ENCODE data around the gene MCTP1. TPM values are rescaled to one million over a fixed set of nuclear protein-coding genes. Genes with fewer than 3 reads are reported as not detected.

Gene MCTP1
- total and polyA plus RNA-seq, 2 of the 13 experiments (the other 11 are each of a cell fraction or from before 2014, with no cell fraction given) = 0.15 to 0.48 TPM

DNA sequence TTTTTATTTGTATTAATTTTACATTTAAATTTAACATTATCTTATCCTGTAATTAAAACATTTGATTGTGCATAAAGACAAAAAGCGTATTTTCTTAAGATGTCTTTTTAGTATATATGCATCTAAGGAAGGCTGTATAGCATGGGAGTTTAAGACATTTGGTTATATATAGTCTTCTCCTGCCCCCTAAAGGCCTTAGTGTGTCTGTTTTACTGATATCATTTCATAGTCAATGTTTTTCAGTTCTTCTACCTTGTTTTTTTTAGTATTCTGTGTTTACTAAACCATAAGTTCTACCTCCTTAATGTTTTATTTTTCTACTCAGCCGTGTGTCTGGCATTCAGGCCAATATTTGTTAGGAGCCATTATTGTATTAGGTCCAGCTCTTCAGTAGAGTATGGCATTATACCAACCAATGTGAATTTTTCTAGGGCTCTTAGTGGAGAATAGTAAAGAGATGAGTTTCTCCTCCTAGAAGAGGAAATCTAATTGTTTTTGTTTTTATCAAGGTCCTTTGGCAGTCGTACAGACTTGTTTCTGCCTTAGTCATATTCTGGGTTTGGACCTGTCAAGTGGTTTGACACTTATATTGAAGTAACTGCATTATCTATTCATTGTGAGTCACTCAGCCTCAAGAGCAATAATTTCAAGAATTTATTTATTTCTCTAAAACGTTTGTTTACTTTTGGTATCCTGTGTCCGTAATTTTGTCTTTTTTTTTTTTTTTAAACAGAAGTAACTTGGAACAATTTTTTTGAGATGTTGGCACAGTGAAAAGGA, 591.7 kb downstream of the MCTP1 start:
- H3K9ac ChIP-seq (ENCODE audit: insufficient read depth, low read depth, low read length) = no peak overlapping the region
- TF ChIP-seq STAG1 (CRISPR knock-in tag; IDR thresholded peaks at IDR 0.05) = peak; percentile 58
- TF ChIP-seq, protein P1, sequence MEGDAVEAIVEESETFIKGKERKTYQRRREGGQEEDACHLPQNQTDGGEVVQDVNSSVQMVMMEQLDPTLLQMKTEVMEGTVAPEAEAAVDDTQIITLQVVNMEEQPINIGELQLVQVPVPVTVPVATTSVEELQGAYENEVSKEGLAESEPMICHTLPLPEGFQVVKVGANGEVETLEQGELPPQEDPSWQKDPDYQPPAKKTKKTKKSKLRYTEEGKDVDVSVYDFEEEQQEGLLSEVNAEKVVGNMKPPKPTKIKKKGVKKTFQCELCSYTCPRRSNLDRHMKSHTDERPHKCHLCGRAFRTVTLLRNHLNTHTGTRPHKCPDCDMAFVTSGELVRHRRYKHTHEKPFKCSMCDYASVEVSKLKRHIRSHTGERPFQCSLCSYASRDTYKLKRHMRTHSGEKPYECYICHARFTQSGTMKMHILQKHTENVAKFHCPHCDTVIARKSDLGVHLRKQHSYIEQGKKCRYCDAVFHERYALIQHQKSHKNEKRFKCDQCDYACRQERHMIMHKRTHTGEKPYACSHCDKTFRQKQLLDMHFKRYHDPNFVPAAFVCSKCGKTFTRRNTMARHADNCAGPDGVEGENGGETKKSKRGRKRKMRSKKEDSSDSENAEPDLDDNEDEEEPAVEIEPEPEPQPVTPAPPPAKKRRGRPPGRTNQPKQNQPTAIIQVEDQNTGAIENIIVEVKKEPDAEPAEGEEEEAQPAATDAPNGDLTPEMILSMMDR (CRISPR knock-in tag; IDR thresholded peaks at IDR 0.05) = peak; percentile 38
- no peak for TF ChIP-seq CHCHD3 (CRISPR knock-in tag; IDR thresholded peaks at IDR 0.05)
- TF ChIP-seq ZSCAN21 (CRISPR knock-in tag; IDR thresholded peaks at IDR 0.05; ENCODE audit: borderline replicate concordance) = no peak
- FAIRE-seq = no peak
- no peaks in the 10 kb centered on the region for H3K27me3 ChIP-seq (ENCODE audit: control insufficient read depth in 1 of 2, insufficient read depth in 2 of 2, low read length in 2 of 2)
- H3K79me2 ChIP-seq (ENCODE audit: insufficient read depth, low read length) = no peaks in the 10 kb centered on the region
- POLR2A ChIA-PET = no interaction called here
- no peak overlapping the region for H3K4me3 ChIP-seq (replicated peaks in 1 of 3; ENCODE audit: insufficient read depth in 1 of 3, low read depth in 2 of 3, low read length in 3 of 3)
- ATAC-seq = peak; percentile 69
- no peaks in the 10 kb centered on the region for H3K4me1 ChIP-seq (ENCODE audit: insufficient read depth, low read length)
- H3K36me3 ChIP-seq (replicated peaks in 1 of 2; ENCODE audit: control insufficient read depth in 1 of 2, insufficient read depth in 2 of 2, low read length in 2 of 2) = peaks cover 0 to 10% of the 10 kb centered on the region in 2 experiments; a peak in 3 of 5 replicates
- intact Hi-C loops (cut with micrococcal nuclease; ENCODE audit: unreplicated experiment) (loop anchor here (1.0 to 2.0 kb wide), 2 partner anchors 74 to 168 kb away; partner anchors contain the start of genes KIAA0825 and SLF1), in situ Hi-C loops (cut with HindIII; ENCODE audit: extremely low pct_ligation_motif_present, low pct_unique_long_range_greater_than_20kb) (no loop called here)
- CTCF ChIA-PET (ENCODE audit: low intra/inter-chr PET ratio, low total read pairs) = interaction anchor here (1.0 to 1.7 kb wide), 2 partner anchors 80 to 168 kb away, joined by 3 to 14 read pairs; no protein-coding TSS in a partner anchor
- BruUV-seq (replicated peaks) = no TSS peak
- H2AFZ ChIP-seq (ENCODE audit: low read length) = no peak overlapping the region
- H4K20me1 ChIP-seq (ENCODE audit: insufficient read depth, low read length) = no peaks in the 10 kb centered on the region
- H3K4me2 ChIP-seq (ENCODE audit: low read depth, low read length) = no peak overlapping the region
- peak; percentile 33 for DNase-seq (ENCODE audit: low spot score)
- WGBS (ENCODE audit: low lambda C conversion rate) = 82% methylated on average over 5 of the region's 5 CpGs
- no peaks in the 10 kb centered on the region for H3K9me3 ChIP-seq (ENCODE audit: low read length)
- no peak overlapping the region for H3K27ac ChIP-seq (ENCODE audit: extremely low read length, insufficient read depth, low read length)

DNA sequence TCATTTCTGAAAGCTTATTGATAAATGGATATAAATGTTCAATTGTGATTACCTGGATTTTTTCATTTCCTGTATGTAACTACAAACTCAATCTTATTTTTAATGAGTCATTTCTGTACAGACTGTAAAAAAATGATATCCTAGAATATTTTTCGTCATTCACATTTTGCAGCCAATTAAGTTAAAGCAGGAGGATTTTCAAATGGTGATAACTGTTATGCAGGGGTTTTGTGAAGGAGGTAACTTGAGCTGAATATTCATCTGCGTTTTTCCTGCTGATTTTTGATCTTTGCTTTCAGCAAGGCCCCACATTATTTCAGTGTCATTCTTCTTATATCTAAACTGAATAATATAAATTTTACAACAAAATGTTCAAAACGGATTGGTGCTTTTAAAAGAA, 592.3 kb downstream of the MCTP1 start:
- intact Hi-C loops (cut with micrococcal nuclease; ENCODE audit: unreplicated experiment) (loop anchor here (2.0 kb wide), 1 partner anchor 74 kb away; the partner anchor contains the start of genes KIAA0825 and SLF1), in situ Hi-C loops (cut with HindIII; ENCODE audit: extremely low pct_ligation_motif_present, low pct_unique_long_range_greater_than_20kb) (no loop called here)
- no peaks in the 10 kb centered on the region for H4K20me1 ChIP-seq (ENCODE audit: insufficient read depth, low read length)
- no peaks in the 10 kb centered on the region for H3K4me1 ChIP-seq (ENCODE audit: insufficient read depth, low read length)
- H3K79me2 ChIP-seq (ENCODE audit: insufficient read depth, low read length) = no peaks in the 10 kb centered on the region
- no TSS peak for BruUV-seq (replicated peaks)
- DNase-seq (ENCODE audit: low spot score) (no peak), ATAC-seq (no peak), FAIRE-seq (no peak)
- no peak overlapping the region for H3K9ac ChIP-seq (ENCODE audit: insufficient read depth, low read depth, low read length)
- no peak overlapping the region for H2AFZ ChIP-seq (ENCODE audit: low read length)
- no peaks in the 10 kb centered on the region for H3K9me3 ChIP-seq (ENCODE audit: low read length)
- H3K36me3 ChIP-seq (replicated peaks in 1 of 2; ENCODE audit: control insufficient read depth in 1 of 2, insufficient read depth in 2 of 2, low read length in 2 of 2) = peaks cover 0 to 10% of the 10 kb centered on the region in 2 experiments; a peak in 3 of 5 replicates
- H3K27me3 ChIP-seq (ENCODE audit: control insufficient read depth in 1 of 2, insufficient read depth in 2 of 2, low read length in 2 of 2) = no peaks in the 10 kb centered on the region
- POLR2A ChIA-PET = no interaction called here
- H3K4me3 ChIP-seq (replicated peaks in 1 of 3; ENCODE audit: insufficient read depth in 1 of 3, low read depth in 2 of 3, low read length in 3 of 3) = no peak overlapping the region
- CTCF ChIA-PET (ENCODE audit: low intra/inter-chr PET ratio, low total read pairs) = interaction anchor here (1.0 to 1.7 kb wide), 2 partner anchors 79 to 168 kb away, joined by 3 to 14 read pairs; no protein-coding TSS in a partner anchor
- WGBS (ENCODE audit: low lambda C conversion rate) = 94% methylated on average over 3 of the region's 3 CpGs
- H3K4me2 ChIP-seq (ENCODE audit: low read depth, low read length) = no peak overlapping the region
- no peak overlapping the region for H3K27ac ChIP-seq (ENCODE audit: extremely low read length, insufficient read depth, low read length)
- TF ChIP-seq DPF2 (CRISPR knock-in tag; IDR thresholded peaks at IDR 0.05; ENCODE audit: borderline replicate concordance, low read depth) (no peak), SRSF1 (optimal IDR thresholded peaks at IDR 0.05; ENCODE audit: low read depth, low read length) (no peak), ZSCAN30 (CRISPR knock-in tag; IDR thresholded peaks at IDR 0.05) (no peak), ZNF143 (CRISPR knock-in tag; IDR thresholded peaks at IDR 0.05) (no peak), SMAD1 (CRISPR knock-in tag; IDR thresholded peaks at IDR 0.05; ENCODE audit: borderline replicate concordance, low read depth) (no peak), ADNP (CRISPR knock-in tag; IDR thresholded peaks at IDR 0.05) (no peak)
- TF ChIP-seq, protein P2, sequence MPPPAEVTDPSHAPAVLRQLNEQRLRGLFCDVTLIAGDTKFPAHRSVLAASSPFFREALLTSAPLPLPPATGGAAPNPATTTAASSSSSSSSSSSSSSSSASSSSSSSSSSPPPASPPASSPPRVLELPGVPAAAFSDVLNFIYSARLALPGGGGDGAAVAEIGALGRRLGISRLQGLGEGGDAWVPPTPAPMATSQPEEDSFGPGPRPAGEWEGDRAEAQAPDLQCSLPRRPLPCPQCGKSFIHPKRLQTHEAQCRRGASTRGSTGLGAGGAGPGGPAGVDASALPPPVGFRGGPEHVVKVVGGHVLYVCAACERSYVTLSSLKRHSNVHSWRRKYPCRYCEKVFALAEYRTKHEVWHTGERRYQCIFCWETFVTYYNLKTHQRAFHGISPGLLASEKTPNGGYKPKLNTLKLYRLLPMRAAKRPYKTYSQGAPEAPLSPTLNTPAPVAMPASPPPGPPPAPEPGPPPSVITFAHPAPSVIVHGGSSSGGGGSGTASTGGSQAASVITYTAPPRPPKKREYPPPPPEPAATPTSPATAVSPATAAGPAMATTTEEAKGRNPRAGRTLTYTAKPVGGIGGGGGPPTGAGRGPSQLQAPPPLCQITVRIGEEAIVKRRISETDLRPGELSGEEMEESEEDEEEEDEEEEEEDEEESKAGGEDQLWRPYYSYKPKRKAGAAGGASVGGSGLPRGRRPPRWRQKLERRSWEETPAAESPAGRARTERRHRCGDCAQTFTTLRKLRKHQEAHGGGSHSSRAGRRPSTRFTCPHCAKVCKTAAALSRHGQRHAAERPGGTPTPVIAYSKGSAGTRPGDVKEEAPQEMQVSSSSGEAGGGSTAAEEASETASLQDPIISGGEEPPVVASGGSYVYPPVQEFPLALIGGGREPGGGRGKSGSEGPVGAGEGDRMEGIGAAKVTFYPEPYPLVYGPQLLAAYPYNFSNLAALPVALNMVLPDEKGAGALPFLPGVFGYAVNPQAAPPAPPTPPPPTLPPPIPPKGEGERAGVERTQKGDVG (CRISPR knock-in tag; IDR thresholded peaks at IDR 0.05; ENCODE audit: borderline replicate concordance) = no peak
- TF ChIP-seq, protein P3, sequence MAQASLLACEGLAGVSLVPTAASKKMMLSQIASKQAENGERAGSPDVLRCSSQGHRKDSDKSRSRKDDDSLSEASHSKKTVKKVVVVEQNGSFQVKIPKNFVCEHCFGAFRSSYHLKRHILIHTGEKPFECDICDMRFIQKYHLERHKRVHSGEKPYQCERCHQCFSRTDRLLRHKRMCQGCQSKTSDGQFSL (CRISPR knock-in tag; IDR thresholded peaks at IDR 0.05) = no peak
